HG03457 (cell line): ENCODE data around the gene PTPRM.

Experiments used
- ATAC-seq: cut with Tn5 transposase; IDR thresholded peaks from one replicate; pipeline ENCODE4 v1.9.1; 2021; ENCODE audit warnings: moderate number of reproducible peaks; ENCODE audit not compliant: unreplicated experiment

Gene PTPRM

GRCh38 chr18:8403713-8404112, 836.6 kb downstream of the PTPRM start:
- ATAC-seq = no peak

- ATAC-seq = no peak
These were observed 839.2 kb downstream of the PTPRM start for GRCh38 chr18:8406186-8406867.

GRCh38 chr18:8406868-8407250, 839.7 kb downstream of the PTPRM start:
- no peak for ATAC-seq

GRCh38 chr18:8409151-8409550, 842.0 kb downstream of the PTPRM start:
- ATAC-seq = no peak

GRCh38 chr18:8411492-8411891, 844.4 kb downstream of the PTPRM start:
- ATAC-seq = no peak

GRCh38 chr18:8412117-8412516, 845.0 kb downstream of the PTPRM start:
- no peak for ATAC-seq

- no peak for ATAC-seq
These were observed 846.1 kb downstream of the PTPRM start for GRCh38 chr18:8413189-8413588.

GRCh38 chr18:8413751-8414150, 846.6 kb downstream of the PTPRM start:
- no peak for ATAC-seq

GRCh38 chr18:8416212-8417019, 849.3 kb downstream of the PTPRM start:
- ATAC-seq = no peak

- no peak for ATAC-seq
These were observed 855.3 kb downstream of the PTPRM start for GRCh38 chr18:8422391-8422790.

GRCh38 chr18:8423051-8423557, 856.0 kb downstream of the PTPRM start:
- ATAC-seq = no peak

- ATAC-seq = no peak
These were observed 857.4 kb downstream of the PTPRM start for GRCh38 chr18:8424481-8424880.

- no peak for ATAC-seq
These were observed 858.0 kb downstream of the PTPRM start for GRCh38 chr18:8424917-8425725.

- ATAC-seq = no peak
These were observed 859.3 kb downstream of the PTPRM start for GRCh38 chr18:8426401-8426800.

- ATAC-seq = no peak
These were observed 860.2 kb downstream of the PTPRM start for GRCh38 chr18:8427339-8427738.

- no peak for ATAC-seq
These were observed 861.8 kb downstream of the PTPRM start for GRCh38 chr18:8428951-8429350.

- no peak for ATAC-seq
These were observed 863.9 kb downstream of the PTPRM start for GRCh38 chr18:8431036-8431435.

- no peak for ATAC-seq
These were observed 866.2 kb downstream of the PTPRM start for GRCh38 chr18:8433323-8433722.

- no peak for ATAC-seq
These were observed 866.7 kb downstream of the PTPRM start for GRCh38 chr18:8433771-8434170.

GRCh38 chr18:8435376-8435775, 868.3 kb downstream of the PTPRM start:
- ATAC-seq = no peak

- no peak for ATAC-seq
These were observed 871.9 kb downstream of the PTPRM start for GRCh38 chr18:8439055-8439454.
